Astrocyte of the spinal cord (primary cell): ENCODE data around the gene FRMD7.
"Not testable (repeated sequence)": the region's sequence is repeated elsewhere in the genome, so short reads cannot be mapped to it uniquely, and the experiment has no call there.

ENCODE experiments used
- DNase-seq: peaks from one replicate; pipeline ENCODE4 v3.0.0; 2011; ENCODE audit warnings: low read depth, low spot score
- H3K4me3 ChIP-seq: 2 replicates; pipeline ENCODE4 v1.5.1; 2011; ENCODE audit warnings: low read depth, mild to moderate bottlenecking, low read length, moderate library complexity
- CTCF ChIP-seq: IDR thresholded peaks from 2 replicates; pipeline ENCODE4 v1.5.1; 2012; ENCODE audit warnings: low read depth, mild to moderate bottlenecking, low read length, inconsistent platforms
- in situ Hi-C: cut with HindIII; loops from 2 replicates; pipeline ENCODE4 v1.10.0; 2017; ENCODE audit warnings: low sequenced_read_pairs

Gene FRMD7

GRCh38 chrX:132059973-132060540 is 67.8 kb downstream of the FRMD7 start:
- no peak for TF ChIP-seq CTCF
- no peak overlapping the region for H3K4me3 ChIP-seq
- in situ Hi-C loops: no loop called here
- DNase-seq: no peak

GRCh38 chrX:132058975-132059374 is 68.8 kb downstream of the FRMD7 start:
- in situ Hi-C loops: no loop called here
- TF ChIP-seq CTCF: no peak

GRCh38 chrX:132058050-132058449 is 69.8 kb downstream of the FRMD7 start:
- DNase-seq: no peak
- in situ Hi-C loops: no loop called here
- no peak overlapping the region for H3K4me3 ChIP-seq
- no peak for TF ChIP-seq CTCF

More at GRCh38 chrX:132058975-132059374, 68.8 kb downstream of the FRMD7 start:
- DNase-seq: no peak
- no peak overlapping the region for H3K4me3 ChIP-seq

- H3K4me3 ChIP-seq, in situ Hi-C loops, DNase-seq: not testable (repeated sequence)
Observed at GRCh38 chrX:132051778-132052177, 76.0 kb downstream of the FRMD7 start.

- no peak overlapping the region for H3K4me3 ChIP-seq
- in situ Hi-C loops: no loop called here
- no peak for DNase-seq
- TF ChIP-seq CTCF: no peak
Observed at GRCh38 chrX:132046533-132046932, 81.3 kb downstream of the FRMD7 start.

GRCh38 chrX:132045456-132045855 is 82.4 kb downstream of the FRMD7 start:
- no peak overlapping the region for H3K4me3 ChIP-seq
- TF ChIP-seq CTCF: no peak
- DNase-seq: no peak
- in situ Hi-C loops: no loop called here

- in situ Hi-C loops: no loop called here
- no peak for TF ChIP-seq CTCF
- H3K4me3 ChIP-seq: no peak overlapping the region
- no peak for DNase-seq
Observed at GRCh38 chrX:132044953-132045352, 82.9 kb downstream of the FRMD7 start.
